Kidney (tissue), 14 donors: ENCODE data around the gene FOCAD. TPM values are rescaled to one million over a fixed set of nuclear protein-coding genes. Genes with fewer than 3 reads are reported as not detected.

Experiments
- DNase-seq, 5 donors: peaks; one replicate each; pipeline ENCODE4 v3.0.0-alpha.2; 2013 to 2020
- FAIRE-seq: peaks from 2 replicates; lab custom pipeline; 2012; peaks lifted over from hg19 to GRCh38; lab: Jason Lieb, UNC
- H3K27ac ChIP-seq, 2 donors: one replicate each; pipeline ENCODE4 v1.7.0; 2013; ENCODE audit warnings: low read depth in 2 of 2, low read length in 2 of 2, inconsistent platforms in 1 of 2
- H3K27me3 ChIP-seq: one replicate; pipeline ENCODE4 v1.7.1; 2013; ENCODE audit warnings: low read length, inconsistent platforms; ENCODE audit not compliant: control insufficient read depth, insufficient read depth
- H3K36me3 ChIP-seq, 3 donors: one replicate each; pipeline versions ENCODE4 v1.7.0 to v1.7.1; 2013; ENCODE audit warnings: low read length in 3 of 3, control low read depth in 1 of 3, inconsistent platforms in 1 of 3; ENCODE audit not compliant: insufficient read depth in 3 of 3, control insufficient read depth in 2 of 3
- H3K4me1 ChIP-seq, 3 donors: one replicate each; pipeline versions ENCODE4 v1.7.0 to v1.7.1; 2013; ENCODE audit warnings: low read length in 3 of 3, inconsistent platforms in 1 of 3, low read depth in 1 of 3; ENCODE audit not compliant: control insufficient read depth in 2 of 3, insufficient read depth in 2 of 3
- H3K4me3 ChIP-seq, 3 donors: one replicate each; pipeline versions ENCODE4 v1.7.0 to v1.8.1; 2013; ENCODE audit warnings: low read length in 3 of 3, control low read depth in 1 of 3, inconsistent platforms in 1 of 3
- H3K9ac ChIP-seq, 3 donors: one replicate each; pipeline versions ENCODE4 v1.7.0 to v1.7.1; 2013; ENCODE audit warnings: low read length in 3 of 3, control low read depth in 1 of 3, inconsistent platforms in 1 of 3
- H3K9me3 ChIP-seq, 3 donors: one replicate each; pipeline versions ENCODE4 v1.7.0 to v1.7.1; 2013; ENCODE audit warnings: low read length in 3 of 3, control low read depth in 1 of 3, inconsistent platforms in 1 of 3; ENCODE audit not compliant: control insufficient read depth in 2 of 3, insufficient read depth in 1 of 3
- CTCF ChIP-seq: IDR thresholded peaks from 3 replicates; pipeline ENCODE4 v1.5.1; 2012; ENCODE audit warnings: mild to moderate bottlenecking, moderate library complexity, borderline replicate concordance; ENCODE audit not compliant: insufficient read depth; ENCODE audit errors: extremely low read depth
- intact Hi-C: fragments of 100-400 bp; cut with DNase I; formaldehyde crosslinking; loops from one replicate; pipeline ENCODE4 v1.11.1; 2022
- polyA plus RNA-seq: library from polyadenylated mRNA; stranded (reverse); fragments of 350-450 nt; fragmentation: Illumina TruSeq; extraction: RNeasy Lipid Tissue Mini Kit (QIAGEN cat#74804); gene quantifications from one replicate; pipeline ENCODE4 v1.2.3, GENCODE V29; 2014; ENCODE audit warnings: low read depth, low replicate concordance; ENCODE audit not compliant: insufficient read depth
- total RNA-seq: library from RNA; stranded (reverse); fragmentation: NEBNext Ultra II Directional; extraction: Animal tissue kit (Norgen Biotek cat#: 25700); gene quantifications from one replicate; pipeline ENCODE4 v1.2.1, GENCODE V29; 2021
- donor health status: control.
- donor health status: control.
- donor health status: control.
- donor health status: control.
- donor health status: control.
- donor health status: DM: yes; HTN: yes; CAD: no.
- donor health status: Normal renal cell carcinoma (clear cell type).

The FOCAD gene
- total and polyA plus RNA-seq, 2 donors from 2014 or later: 12.2 to 35.7 TPM

GRCh38 chr9:20988061-20988460 lies 304.0 kb downstream of the FOCAD start:
- intact Hi-C loops: no loop called here
- Histone ChIP-seq H3K36me3 (peaks cover 0 to 10% (median 0%) of the 10 kb centered on the region in 3 donors), H3K27ac (no peak overlapping the region), H3K27me3 (no peaks in the 10 kb centered on the region), H3K4me3 (no peak overlapping the region), H3K9me3 (no peaks in the 10 kb centered on the region), H3K4me1 (no peaks in the 10 kb centered on the region), H3K9ac (no peak overlapping the region)
- peak in 1 of 5 donors; percentile 26 for DNase-seq
- no peak for FAIRE-seq
- TF ChIP-seq CTCF: no peak

- FAIRE-seq (no peak), DNase-seq (no peak)
- Histone ChIP-seq H3K36me3 (peaks cover 0 to 10% (median 0%) of the 10 kb centered on the region in 3 donors), H3K27me3 (no peaks in the 10 kb centered on the region), H3K27ac (no peak overlapping the region), H3K9ac (no peak overlapping the region), H3K9me3 (no peaks in the 10 kb centered on the region), H3K4me1 (no peaks in the 10 kb centered on the region), H3K4me3 (no peak overlapping the region)
- intact Hi-C loops: no loop called here
- TF ChIP-seq CTCF: no peak
These were observed 304.7 kb downstream of the FOCAD start for GRCh38 chr9:20988671-20989315.

GRCh38 chr9:20989923-20990341 lies 305.9 kb downstream of the FOCAD start:
- no peaks in the 10 kb centered on the region for H3K4me1 ChIP-seq
- FAIRE-seq (no peak), DNase-seq (peak in 1 of 5 donors; percentile 54)
- no peak overlapping the region for H3K4me3 ChIP-seq
- no peak overlapping the region for H3K27ac ChIP-seq
- no peak for TF ChIP-seq CTCF
- H3K9ac ChIP-seq: no peak overlapping the region
- no peaks in the 10 kb centered on the region for H3K27me3 ChIP-seq
- H3K36me3 ChIP-seq: peaks cover 0 to 10% (median 0%) of the 10 kb centered on the region in 3 donors
- no peaks in the 10 kb centered on the region for H3K9me3 ChIP-seq
- intact Hi-C loops: no loop called here
